Esophagus mucosa (tissue), 1 donor: ENCODE measurements around the gene TEX264. TPM values are rescaled to one million over a fixed set of nuclear protein-coding genes. Genes with fewer than 3 reads are reported as not detected.
"Not testable (repeated sequence)": the region's sequence is repeated elsewhere in the genome, so short reads cannot be mapped to it uniquely, and the experiment has no call there.

Source experiments
- ATAC-seq: fragments of 200-7000 bp; cut with Tn5 transposase; one replicate; pipeline ENCODE4 v1.9.1; 2020
- total RNA-seq: library from RNA; stranded (reverse); gene quantifications from one replicate; pipeline ENCODE4 v1.2.4, GENCODE V29; 2023
- donor health status: DM: yes; HTN: yes; CAD: no.

TEX264 gene
- total RNA-seq, result 32.8 TPM

GRCh38 chr3:51670823-51671733 is at the start of gene TEX264:
TSS of gene TEX264 (plus strand) at chr3:51671252. CDS start at chr3:51674305, 3,053 bp downstream.
- peak; percentile 86 for ATAC-seq

- no peak for ATAC-seq
These were observed 48.6 kb upstream of the TEX264 start for GRCh38 chr3:51622413-51622812.

GRCh38 chr3:51622868-51623267 is 48.2 kb upstream of the TEX264 start:
- ATAC-seq, result no peak

GRCh38 chr3:51630513-51630912 is 40.5 kb upstream of the TEX264 start:
- ATAC-seq, result no peak

GRCh38 chr3:51637144-51637940 is 33.7 kb upstream of the TEX264 start:
- ATAC-seq, result peak; percentile 43

- ATAC-seq, result peak; percentile 91
These were observed 33.0 kb upstream of the TEX264 start for GRCh38 chr3:51637941-51638471.

- no peak for ATAC-seq
These were observed 28.6 kb upstream of the TEX264 start for GRCh38 chr3:51642462-51642861.

GRCh38 chr3:51646091-51646490 is 25.0 kb upstream of the TEX264 start:
- no peak for ATAC-seq

- not testable (repeated sequence) for ATAC-seq
These were observed 18.9 kb upstream of the TEX264 start for GRCh38 chr3:51652103-51652502.

- ATAC-seq, result not testable (repeated sequence)
These were observed 17.6 kb upstream of the TEX264 start for GRCh38 chr3:51653409-51653808.

GRCh38 chr3:51657234-51657633 is 13.8 kb upstream of the TEX264 start:
- ATAC-seq, result no peak

- no peak for ATAC-seq
These were observed 11.1 kb upstream of the TEX264 start for GRCh38 chr3:51659942-51660341.

- ATAC-seq, result no peak
These were observed 8.6 kb upstream of the TEX264 start for GRCh38 chr3:51662456-51662855.

GRCh38 chr3:51668756-51669155 is 2.3 kb upstream of the TEX264 start:
- ATAC-seq, result no peak

GRCh38 chr3:51669241-51670052 is 1.6 kb upstream of the TEX264 start:
- peak; percentile 77 for ATAC-seq

- no peak for ATAC-seq
These were observed 814 bp upstream of the TEX264 start for GRCh38 chr3:51670053-51670822.

- ATAC-seq, result peak; percentile 20
These were observed 853 bp downstream of the TEX264 start for GRCh38 chr3:51671734-51672475.

- no peak for ATAC-seq
These were observed 2.2 kb downstream of the TEX264 start for GRCh38 chr3:51673181-51673801.

- ATAC-seq, result no peak
These were observed 3.0 kb downstream of the TEX264 start for GRCh38 chr3:51673802-51674654.
